HepG2 (cell line): ENCODE data around the gene RTBDN. TPM values are rescaled to one million over a fixed set of nuclear protein-coding genes. Genes with fewer than 3 reads are reported as not detected.
A peak's percentile ranks its signal among the peaks of the same experiment; 100 is the strongest.

Experiments used
- ATF2 ChIP-seq: sonication (generic); formaldehyde crosslinking; IDR thresholded peaks from 2 replicates; pipeline ENCODE4 v1.4.0; 2020; ENCODE audit warnings: missing genetic modification reagents
- CREB3 ChIP-seq: sonication (generic); formaldehyde crosslinking; IDR thresholded peaks from 2 replicates; pipeline ENCODE4 v1.5.0; 2020; ENCODE audit warnings: missing genetic modification reagents
- CREM ChIP-seq, 2 experiments: sonication (generic) in 1 of 2; formaldehyde crosslinking in 1 of 2; IDR thresholded peaks; 2 replicates each; pipeline versions ENCODE4 v1.4.0 to v1.6.1; 2016 to 2020; ENCODE audit warnings: antibody characterized with exemption in 1 of 2, mild to moderate bottlenecking in 1 of 2, missing genetic modification reagents in 1 of 2
- HDAC2 ChIP-seq: sonication (generic); formaldehyde crosslinking; IDR thresholded peaks from 2 replicates; pipeline ENCODE4 v1.4.0; 2020; ENCODE audit warnings: missing genetic modification reagents
- JARID2 ChIP-seq: sonication (generic); formaldehyde crosslinking; IDR thresholded peaks from 2 replicates; pipeline ENCODE4 v1.8.1; 2023; ENCODE audit warnings: missing genetic modification reagents, inconsistent platforms; ENCODE audit not compliant: insufficient replicate concordance
- NFATC3 ChIP-seq: sonication (generic); formaldehyde crosslinking; IDR thresholded peaks from 2 replicates; pipeline ENCODE4 v1.5.1; 2020; ENCODE audit warnings: mild to moderate bottlenecking, missing genetic modification reagents
- NR2F6 ChIP-seq, 2 experiments: IDR thresholded peaks; 2 replicates each; pipeline ENCODE4 v1.6.1; 2016; ENCODE audit warnings: antibody characterized with exemption in 1 of 2, mild to moderate bottlenecking in 1 of 2
- PRDM4 ChIP-seq: sonication (generic); formaldehyde crosslinking; IDR thresholded peaks from 2 replicates; pipeline ENCODE4 v1.9.0; 2021; ENCODE audit warnings: missing genetic modification reagents, borderline replicate concordance
- PRPF4 ChIP-seq: fragments of 200-400 bp; formaldehyde crosslinking; IDR thresholded peaks from 2 replicates; pipeline ENCODE4 v1.6.1; 2016; ENCODE audit warnings: low read length, low read depth; ENCODE audit not compliant: poor library complexity, severe bottlenecking
- RBFOX2 ChIP-seq: fragments of 200-400 bp; formaldehyde crosslinking; IDR thresholded peaks from 2 replicates; pipeline ENCODE4 v1.6.1; 2017; ENCODE audit warnings: low read depth, mild to moderate bottlenecking, low read length
- SP4 ChIP-seq: sonication (generic); formaldehyde crosslinking; IDR thresholded peaks from 2 replicates; pipeline ENCODE4 v1.8.1; 2023; ENCODE audit warnings: mild to moderate bottlenecking, missing genetic modification reagents
- ZKSCAN1 ChIP-seq: fragments of 150-350 bp; IDR thresholded peaks from 2 replicates; pipeline ENCODE4 v1.6.1; 2014; ENCODE audit warnings: low read length
- ZNF251 ChIP-seq: sonication (generic); formaldehyde crosslinking; IDR thresholded peaks from 2 replicates; pipeline ENCODE4 v1.9.0; 2021; ENCODE audit warnings: mild to moderate bottlenecking, missing genetic modification reagents
- ZNF331 ChIP-seq: sonication (generic); formaldehyde crosslinking; IDR thresholded peaks from 2 replicates; pipeline ENCODE4 v1.4.0; 2020; ENCODE audit warnings: missing genetic modification reagents
- ZNF441 ChIP-seq: sonication (generic); formaldehyde crosslinking; IDR thresholded peaks from 2 replicates; pipeline ENCODE4 v1.7.0; 2021; ENCODE audit warnings: missing genetic modification reagents, borderline replicate concordance
- ZNF589 ChIP-seq: sonication (generic); formaldehyde crosslinking; conservative IDR thresholded peaks from 2 replicates; pipeline ENCODE4 v1.8.0; 2022; ENCODE audit warnings: mild to moderate bottlenecking, moderate library complexity, missing genetic modification reagents
- ZNF761 ChIP-seq: sonication (generic); formaldehyde crosslinking; conservative IDR thresholded peaks from 2 replicates; pipeline ENCODE4 v1.4.0; 2020; ENCODE audit warnings: mild to moderate bottlenecking, missing genetic modification reagents
- ZSCAN31 ChIP-seq: sonication (generic); formaldehyde crosslinking; IDR thresholded peaks from 2 replicates; pipeline ENCODE4 v1.5.0; 2020; ENCODE audit warnings: low read depth, mild to moderate bottlenecking, missing genetic modification reagents
- polyA plus RNA-seq, 8 experiments: library from polyadenylated mRNA; depleted of rRNA in 3 of 8; stranded (reverse) in 7 of 8; unstranded in 1 of 8; fragments of >200 nt; fragmentation: Illumina TruSeq in 4 of 8; extraction: Trizol in 4 of 8; gene quantifications; 2 replicates each; pipeline versions ENCODE4 v1.2.1 to v1.2.3, GENCODE V29; 2011 to 2016; ENCODE audit warnings: low read depth in 4 of 8, missing spikeins in 1 of 8, mixed read lengths in 1 of 8; ENCODE audit not compliant: insufficient read depth in 1 of 8
- total RNA-seq, 5 experiments: library from RNA; depleted of rRNA; stranded (reverse); fragments of >200 nt; fragmentation: Illumina TruSeq; extraction: Trizol; gene quantifications; 2 replicates each; pipeline ENCODE4 v1.2.3, GENCODE V29; 2016; ENCODE audit warnings: low read depth in 1 of 5
- TF ChIP-seq, protein P1 (sequence below): sonication (generic); formaldehyde crosslinking; IDR thresholded peaks from 2 replicates; pipeline ENCODE4 v1.4.0; 2020; ENCODE audit warnings: missing genetic modification reagents
- TF ChIP-seq, protein P2 (sequence below): sonication (generic); formaldehyde crosslinking; conservative IDR thresholded peaks from 2 replicates; pipeline ENCODE4 v1.4.0; 2020; ENCODE audit warnings: missing genetic modification reagents

RTBDN gene
- total and polyA plus RNA-seq, 2 of the 13 experiments (the other 11 are each of a cell fraction or from before 2014, with no cell fraction given): 0.27 to 0.48 TPM

DNA sequence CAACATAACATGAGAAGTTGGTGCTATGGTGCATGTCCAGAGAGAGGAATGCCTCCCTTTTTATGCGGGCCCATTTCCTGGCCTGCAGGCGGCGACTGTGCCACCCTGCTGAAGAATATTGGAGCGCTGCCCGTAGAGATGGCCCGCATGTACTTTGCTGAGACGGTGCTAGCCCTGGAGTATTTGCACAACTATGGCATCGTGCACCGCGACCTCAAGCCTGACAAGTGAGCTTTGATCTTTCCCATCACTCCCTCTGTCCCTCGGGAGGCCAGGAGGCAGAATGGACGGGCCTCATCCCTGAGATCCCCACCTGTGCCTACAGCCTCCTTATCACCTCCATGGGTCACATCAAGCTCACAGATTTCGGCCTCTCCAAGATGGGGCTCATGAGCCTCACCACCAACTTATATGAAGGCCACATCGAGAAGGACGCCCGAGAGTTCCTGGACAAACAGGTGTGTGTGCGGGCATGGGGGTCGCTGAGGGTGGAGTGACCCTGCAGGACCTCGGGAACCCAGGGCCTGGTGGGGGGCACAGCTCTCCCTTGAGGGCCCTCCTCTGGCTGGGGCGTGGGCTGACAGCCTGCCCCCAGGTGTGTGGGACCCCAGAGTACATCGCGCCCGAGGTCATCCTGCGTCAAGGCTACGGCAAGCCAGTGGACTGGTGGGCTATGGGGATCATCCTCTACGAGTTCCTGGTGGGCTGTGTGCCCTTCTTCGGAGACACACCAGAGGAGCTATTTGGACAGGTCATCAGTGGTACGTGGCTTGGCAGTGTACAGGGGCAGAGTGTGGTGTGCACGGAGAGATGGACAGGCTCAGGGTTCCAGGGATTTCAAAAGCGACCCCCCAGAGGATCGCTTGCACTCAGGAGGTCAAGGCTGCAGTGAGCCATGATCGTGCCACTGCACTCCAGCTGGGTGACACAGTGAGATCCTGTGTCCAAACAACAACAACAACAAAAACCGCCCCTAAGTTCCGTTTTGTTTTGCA, 30.6 kb upstream of the RTBDN start (continued):
- TF ChIP-seq ZNF761 (CRISPR knock-in tag) (no peak), PRDM4 (no peak), RBFOX2 (no peak), HDAC2 (CRISPR knock-in tag) (peak; percentile 74; the same call in 1 of the 2 replicates), ZNF251 (no peak), NFATC3 (no peak), ZNF589 (CRISPR knock-in tag) (0 out of 2 replicates have a peak, but pooled peaks have one; percentile 64), ZKSCAN1 (no peak), ZSCAN31 (CRISPR knock-in tag) (no peak), JARID2 (CRISPR knock-in tag) (no peak), NR2F6 (IDR thresholded peaks at IDR 0.05) (no peak), NR2F6 (CRISPR knock-in tag; IDR thresholded peaks at IDR 0.05) (peak; percentile 72; the same call in 1 of the 2 replicates), ZNF331 (CRISPR knock-in tag) (peak; percentile 57; the same call in 1 of the 2 replicates), SP4 (no peak), CREM (IDR thresholded peaks at IDR 0.05) (no peak), CREM (CRISPR knock-in tag; IDR thresholded peaks at IDR 0.05) (no peak), PRPF4 (no peak), ZNF441 (CRISPR knock-in tag) (no peak), ATF2 (CRISPR knock-in tag) (no peak), CREB3 (CRISPR knock-in tag) (no peak)
- TF ChIP-seq, protein P1, sequence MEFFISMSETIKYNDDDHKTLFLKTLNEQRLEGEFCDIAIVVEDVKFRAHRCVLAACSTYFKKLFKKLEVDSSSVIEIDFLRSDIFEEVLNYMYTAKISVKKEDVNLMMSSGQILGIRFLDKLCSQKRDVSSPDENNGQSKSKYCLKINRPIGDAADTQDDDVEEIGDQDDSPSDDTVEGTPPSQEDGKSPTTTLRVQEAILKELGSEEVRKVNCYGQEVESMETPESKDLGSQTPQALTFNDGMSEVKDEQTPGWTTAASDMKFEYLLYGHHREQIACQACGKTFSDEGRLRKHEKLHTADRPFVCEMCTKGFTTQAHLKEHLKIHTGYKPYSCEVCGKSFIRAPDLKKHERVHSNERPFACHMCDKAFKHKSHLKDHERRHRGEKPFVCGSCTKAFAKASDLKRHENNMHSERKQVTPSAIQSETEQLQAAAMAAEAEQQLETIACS (CRISPR knock-in tag): no peak
- TF ChIP-seq, protein P2, sequence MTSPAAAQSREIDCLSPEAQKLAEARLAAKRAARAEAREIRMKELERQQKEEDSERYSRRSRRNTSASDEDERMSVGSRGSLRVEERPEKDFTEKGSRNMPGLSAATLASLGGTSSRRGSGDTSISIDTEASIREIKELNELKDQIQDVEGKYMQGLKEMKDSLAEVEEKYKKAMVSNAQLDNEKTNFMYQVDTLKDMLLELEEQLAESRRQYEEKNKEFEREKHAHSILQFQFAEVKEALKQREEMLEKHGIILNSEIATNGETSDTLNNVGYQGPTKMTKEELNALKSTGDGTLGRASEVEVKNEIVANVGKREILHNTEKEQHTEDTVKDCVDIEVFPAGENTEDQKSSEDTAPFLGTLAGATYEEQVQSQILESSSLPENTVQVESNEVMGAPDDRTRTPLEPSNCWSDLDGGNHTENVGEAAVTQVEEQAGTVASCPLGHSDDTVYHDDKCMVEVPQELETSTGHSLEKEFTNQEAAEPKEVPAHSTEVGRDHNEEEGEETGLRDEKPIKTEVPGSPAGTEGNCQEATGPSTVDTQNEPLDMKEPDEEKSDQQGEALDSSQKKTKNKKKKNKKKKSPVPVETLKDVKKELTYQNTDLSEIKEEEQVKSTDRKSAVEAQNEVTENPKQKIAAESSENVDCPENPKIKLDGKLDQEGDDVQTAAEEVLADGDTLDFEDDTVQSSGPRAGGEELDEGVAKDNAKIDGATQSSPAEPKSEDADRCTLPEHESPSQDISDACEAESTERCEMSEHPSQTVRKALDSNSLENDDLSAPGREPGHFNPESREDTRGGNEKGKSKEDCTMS (CRISPR knock-in tag): no peak
